GM13977 (cell line): ENCODE results near the gene HAPLN2.

Source experiments
- DNase-seq: peaks from one replicate; pipeline ENCODE4 v3.0.0; 2012; ENCODE audit warnings: low spot score
- CTCF ChIP-seq: IDR thresholded peaks from 2 replicates; pipeline ENCODE4 v1.5.1; 2012; ENCODE audit warnings: mild to moderate bottlenecking, control low read depth; ENCODE audit not compliant: insufficient read depth; ENCODE audit errors: extremely low read depth, missing control alignments
- in situ Hi-C: fragments of 300-500 bp; cut with MboI; formaldehyde crosslinking; loops from one replicate; pipeline ENCODE4 v1.12.0; 2022; ENCODE audit warnings: low sequenced_read_pairs, low pct_unique_long_range_greater_than_20kb, mixed read lengths, inconsistent platforms; ENCODE audit not compliant: unreplicated experiment

HAPLN2 gene

GRCh38 chr1:156665539-156665938, 46.3 kb downstream of the HAPLN2 start:
- TF ChIP-seq CTCF, result no peak
- no peak for DNase-seq
- in situ Hi-C loops, result no loop called here

GRCh38 chr1:156666862-156667609, 47.8 kb downstream of the HAPLN2 start:
- in situ Hi-C loops, result no loop called here
- no peak for DNase-seq
- no peak for TF ChIP-seq CTCF

- TF ChIP-seq CTCF, result no peak
- in situ Hi-C loops, result no loop called here
- no peak for DNase-seq
These were observed 48.4 kb downstream of the HAPLN2 start for GRCh38 chr1:156667610-156667967.

- DNase-seq, result no peak
- in situ Hi-C loops, result no loop called here
- TF ChIP-seq CTCF, result no peak
These were observed 48.9 kb downstream of the HAPLN2 start for GRCh38 chr1:156667968-156668709.

- in situ Hi-C loops, result no loop called here
- no peak for TF ChIP-seq CTCF
- no peak for DNase-seq
These were observed 49.8 kb downstream of the HAPLN2 start for GRCh38 chr1:156668801-156669637.

- in situ Hi-C loops, result no loop called here
- no peak for DNase-seq
- no peak for TF ChIP-seq CTCF
These were observed 50.6 kb downstream of the HAPLN2 start for GRCh38 chr1:156669794-156670193.
